Measurements from ENCODE around the gene SCRN2.

SCRN2 gene

GRCh38 chr17:47844814-47845715 lies 4.0 kb upstream of the SCRN2 start:
- no peak for DNase-seq

GRCh38 chr17:47844227-47844626 lies 3.2 kb upstream of the SCRN2 start:
- DNase-seq: no peak

DNA sequence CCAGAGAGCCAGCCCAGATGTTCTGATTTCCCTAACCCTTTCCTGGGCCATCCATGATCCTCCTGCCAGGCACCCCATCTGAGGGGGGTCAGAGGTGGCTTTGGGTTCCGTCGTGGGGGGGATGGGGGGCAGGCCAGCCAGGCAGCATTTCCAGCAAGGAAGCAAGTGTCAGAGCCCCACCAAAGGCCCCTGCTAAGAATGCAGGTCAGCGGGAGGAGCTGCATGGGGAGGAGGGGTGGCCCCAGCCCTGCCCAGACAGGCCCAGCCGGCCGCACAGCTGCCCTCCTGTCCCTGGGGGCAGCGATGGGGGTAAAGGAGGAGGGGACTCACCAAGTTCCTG lies 2.3 kb upstream of the SCRN2 start:
- DNase-seq: no peak

GRCh38 chr17:47841488-47842291 lies 617 bp upstream of the SCRN2 start:
- no peak for DNase-seq

DNA sequence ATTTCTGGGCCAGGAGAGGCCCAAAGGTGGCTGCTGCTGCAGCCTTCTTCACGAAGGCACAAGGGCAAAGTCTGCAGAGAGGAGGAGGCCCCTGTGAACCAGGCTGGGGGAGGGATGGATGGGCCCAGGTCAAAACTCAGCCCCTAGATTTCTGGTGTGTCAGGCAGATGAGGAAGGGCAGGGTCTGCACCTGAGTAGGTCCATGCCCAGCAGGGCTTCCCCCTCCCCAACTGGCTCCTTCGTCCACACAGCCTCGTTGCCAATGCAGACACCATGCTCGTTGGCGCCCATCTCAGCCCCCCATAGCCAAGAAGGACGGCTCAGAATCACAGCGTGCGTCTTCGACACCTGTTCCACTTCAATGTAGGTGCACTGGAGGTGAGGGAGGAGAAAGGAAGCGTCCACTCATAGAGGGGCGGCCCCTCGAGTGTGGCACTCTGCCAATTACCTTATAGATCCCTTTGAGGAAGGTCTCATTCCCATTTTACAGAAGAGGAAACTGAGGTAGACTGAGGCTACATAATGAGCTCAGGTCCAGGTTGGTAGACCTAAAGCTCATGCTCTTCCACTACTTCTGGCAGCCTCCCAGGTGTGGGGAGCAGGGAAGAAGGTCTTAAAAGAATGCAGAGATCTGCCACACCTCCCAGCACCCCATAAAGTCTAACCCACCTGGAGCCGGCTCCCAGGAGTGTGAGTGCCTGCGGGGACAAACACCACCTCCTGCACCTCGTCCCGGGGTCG lies 902 bp downstream of the SCRN2 start:
- DNase-seq: no peak

GRCh38 chr17:47839071-47839470 lies 2.0 kb downstream of the SCRN2 start:
- no peak for DNase-seq

- DNase-seq: no peak
These were observed 2.4 kb downstream of the SCRN2 start for GRCh38 chr17:47838636-47839035.

DNA sequence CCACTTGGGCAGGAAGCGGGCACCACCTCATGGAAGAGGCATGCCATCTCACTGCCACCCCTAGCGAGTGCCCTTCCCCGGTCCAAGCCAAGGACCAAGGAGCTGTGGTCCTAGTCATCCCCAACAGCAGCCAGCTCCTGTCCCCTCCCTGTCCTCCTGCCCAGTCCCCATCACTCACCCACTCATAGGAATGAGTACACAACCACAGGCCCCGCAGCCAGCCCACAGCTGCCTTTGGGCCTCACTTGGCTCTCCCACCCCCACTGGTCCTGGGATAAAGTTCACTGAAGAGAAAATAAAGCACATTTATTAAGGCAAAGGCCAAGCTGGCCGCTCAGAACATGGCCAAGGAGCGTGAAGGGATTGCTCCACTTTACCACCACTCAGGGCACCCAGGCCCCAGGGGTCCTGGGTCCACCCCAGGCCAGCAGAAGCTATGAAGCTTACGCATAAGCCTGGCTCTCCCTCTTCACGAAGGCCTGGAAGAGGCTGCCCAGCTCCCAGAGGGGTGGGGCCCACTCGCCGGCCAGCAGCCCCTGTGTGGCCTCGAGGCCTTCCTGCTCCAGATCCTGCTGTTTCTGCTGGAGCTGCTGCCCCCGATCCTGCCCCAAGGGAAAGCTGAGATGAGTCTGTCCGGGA lies 3.6 kb downstream of the SCRN2 start:
- no peak for DNase-seq

DNA sequence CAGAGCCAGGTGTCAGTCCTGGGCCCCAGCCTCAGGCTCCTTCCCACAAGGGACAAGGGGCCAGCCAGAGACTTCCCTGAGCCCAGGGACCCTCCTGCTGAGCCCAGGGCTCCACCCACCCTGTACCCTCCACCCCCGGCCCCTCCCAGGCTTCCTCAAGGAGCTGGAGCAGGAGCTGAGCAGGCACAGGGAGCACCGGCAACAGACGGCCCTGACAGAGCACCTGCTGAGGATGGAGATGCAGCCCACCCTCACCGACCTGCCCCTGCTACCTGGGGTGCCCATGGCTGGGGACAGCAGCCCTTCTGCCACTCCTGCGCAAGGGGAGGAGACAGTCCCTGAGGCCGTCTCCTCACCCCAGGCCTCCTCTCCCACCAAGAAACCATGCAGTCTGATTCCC lies 4.5 kb downstream of the SCRN2 start:
- DNase-seq: no peak

DNA sequence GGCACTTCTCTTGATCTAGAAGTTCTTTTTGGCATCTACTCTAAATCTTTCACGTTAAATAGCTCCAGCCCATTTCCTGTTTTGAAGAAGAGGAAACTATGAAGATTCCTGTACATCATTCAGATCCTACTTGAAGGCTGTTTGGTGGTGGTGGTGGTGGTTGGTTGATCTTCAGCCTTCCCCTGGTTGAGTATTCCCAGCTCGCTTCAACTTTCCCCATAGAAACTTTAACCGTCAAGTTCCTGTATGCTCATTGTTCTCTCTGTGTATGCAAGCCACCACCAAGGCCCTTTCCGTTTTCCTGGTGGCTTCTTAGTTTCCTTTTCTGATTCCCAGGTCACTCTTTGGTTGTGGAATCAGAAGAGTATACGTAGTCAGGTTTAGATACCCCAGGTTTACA lies 6.3 kb downstream of the SCRN2 start:
- DNase-seq: no peak

- no peak for DNase-seq
These were observed 9.1 kb downstream of the SCRN2 start for GRCh38 chr17:47831934-47832327.

DNA sequence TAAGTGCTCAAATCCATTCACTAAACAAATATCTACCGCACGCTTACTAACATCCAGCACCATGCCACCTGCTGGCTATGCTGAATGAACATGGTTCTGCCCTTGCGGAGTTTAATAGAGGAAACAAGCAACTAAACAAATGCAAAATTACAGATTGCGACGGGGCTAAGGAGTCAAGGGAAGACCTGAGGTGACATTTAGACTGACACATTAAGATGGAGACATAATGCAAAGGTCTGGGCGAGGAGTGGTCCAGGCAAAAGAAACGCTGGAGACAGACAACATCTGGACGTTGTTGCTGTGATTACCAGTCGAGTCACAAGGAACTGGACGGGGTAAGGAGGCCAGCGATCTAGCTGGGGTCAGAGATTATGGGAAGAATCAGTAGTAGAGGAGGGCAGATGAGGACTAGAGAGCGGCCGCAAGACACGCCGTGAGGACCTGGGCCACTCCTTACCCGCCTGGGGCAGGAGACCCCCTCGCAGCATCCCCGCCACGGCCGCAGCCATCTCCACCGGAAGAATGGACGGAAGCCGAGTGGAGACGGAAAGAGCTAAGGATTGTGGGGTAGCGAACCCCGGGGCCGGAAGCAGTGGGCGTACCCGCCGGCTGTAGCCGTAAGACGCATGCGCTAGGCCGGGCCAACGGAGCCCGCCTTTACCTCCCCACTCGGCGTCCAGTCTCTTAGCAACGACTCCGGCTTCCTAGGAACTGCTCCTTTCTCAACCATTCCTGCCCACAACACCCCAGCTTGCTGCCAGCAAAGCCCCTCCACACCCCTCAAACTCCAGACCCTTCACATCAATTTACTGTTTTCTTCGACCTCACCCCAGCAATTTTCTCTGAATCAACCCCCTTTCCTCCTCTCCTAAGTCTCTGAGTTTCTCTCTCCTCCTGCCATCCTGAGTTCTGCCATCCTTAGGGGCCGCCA lies 9.8 kb downstream of the SCRN2 start, which contains the start of the genes LRRC46 and MRPL10:
Gene LRRC46 (plus strand): TSS at position 668 of the 931 bp plus-strand sequence. CDS start 320 bp downstream, outside the sequence.
Gene MRPL10 (minus strand): TSS at position 539 of the 931 bp plus-strand sequence. CDS start 30 bp downstream, at position 509.
- DNase-seq: peak; percentile 96

- DNase-seq: no peak
These were observed 10.6 kb downstream of the SCRN2 start for GRCh38 chr17:47830396-47831002.

GRCh38 chr17:47829870-47830269 lies 11.2 kb downstream of the SCRN2 start:
- peak; percentile 76 for DNase-seq

GRCh38 chr17:47823519-47823918 lies 17.6 kb downstream of the SCRN2 start:
- DNase-seq: no peak

DNA sequence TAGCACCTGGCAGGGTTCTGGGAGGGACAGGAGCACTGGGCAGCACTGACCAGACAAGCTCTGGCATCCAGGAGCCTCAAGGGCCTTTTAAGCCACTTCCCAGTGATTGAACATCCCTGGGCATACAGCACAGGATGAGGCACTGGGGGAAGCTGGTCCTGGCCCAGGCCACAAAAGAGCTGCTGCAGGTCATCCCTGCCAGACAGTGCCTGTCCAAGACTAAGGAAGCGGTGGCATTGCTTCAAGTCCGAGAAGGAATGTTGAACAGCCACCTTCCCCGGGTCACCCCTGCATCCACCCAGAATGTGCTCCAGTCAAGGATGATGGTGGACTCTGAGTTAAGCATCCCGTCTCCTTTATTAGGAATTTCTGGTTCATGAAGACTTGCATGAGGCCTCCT lies 18.3 kb downstream of the SCRN2 start:
- DNase-seq: no peak

GRCh38 chr17:47821424-47822391 lies 19.4 kb downstream of the SCRN2 start, which contains the start of gene OSBPL7:
Gene OSBPL7, minus strand, starts transcription at chr17:47821794. Its CDS starts 1,516 bp downstream, at chr17:47820278.
- DNase-seq: peak; percentile 84

GRCh38 chr17:47821031-47821423 lies 20.0 kb downstream of the SCRN2 start:
- DNase-seq: no peak

- DNase-seq: no peak
These were observed 20.9 kb downstream of the SCRN2 start for GRCh38 chr17:47820033-47820789.
